ENCODE results near the gene FADD.

FADD gene

DNA sequence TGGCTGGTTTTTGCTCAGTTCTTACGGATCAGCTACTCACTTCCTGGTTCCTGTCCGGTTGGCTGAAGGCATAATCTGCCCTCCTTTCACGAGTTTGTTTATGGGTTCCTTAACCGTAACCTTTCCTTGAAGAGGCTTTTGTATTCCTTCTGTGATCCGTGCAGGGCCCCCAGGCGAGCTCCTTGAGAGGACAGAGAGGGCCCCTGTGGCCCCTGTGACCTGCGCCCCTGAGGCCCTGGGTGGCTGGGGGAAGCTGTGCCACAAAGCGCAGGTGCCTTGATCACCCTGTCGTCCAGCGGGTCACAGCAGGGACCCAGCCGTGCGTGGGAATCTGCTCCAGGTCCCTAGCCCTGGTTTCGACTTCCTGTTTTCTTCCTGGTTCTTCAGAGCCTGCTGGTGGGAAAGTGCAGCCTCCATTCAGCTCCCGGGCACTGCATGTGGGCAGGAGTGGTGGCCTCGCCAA is 27.8 kb upstream of the FADD start:
- TF ChIP-seq, protein P1, sequence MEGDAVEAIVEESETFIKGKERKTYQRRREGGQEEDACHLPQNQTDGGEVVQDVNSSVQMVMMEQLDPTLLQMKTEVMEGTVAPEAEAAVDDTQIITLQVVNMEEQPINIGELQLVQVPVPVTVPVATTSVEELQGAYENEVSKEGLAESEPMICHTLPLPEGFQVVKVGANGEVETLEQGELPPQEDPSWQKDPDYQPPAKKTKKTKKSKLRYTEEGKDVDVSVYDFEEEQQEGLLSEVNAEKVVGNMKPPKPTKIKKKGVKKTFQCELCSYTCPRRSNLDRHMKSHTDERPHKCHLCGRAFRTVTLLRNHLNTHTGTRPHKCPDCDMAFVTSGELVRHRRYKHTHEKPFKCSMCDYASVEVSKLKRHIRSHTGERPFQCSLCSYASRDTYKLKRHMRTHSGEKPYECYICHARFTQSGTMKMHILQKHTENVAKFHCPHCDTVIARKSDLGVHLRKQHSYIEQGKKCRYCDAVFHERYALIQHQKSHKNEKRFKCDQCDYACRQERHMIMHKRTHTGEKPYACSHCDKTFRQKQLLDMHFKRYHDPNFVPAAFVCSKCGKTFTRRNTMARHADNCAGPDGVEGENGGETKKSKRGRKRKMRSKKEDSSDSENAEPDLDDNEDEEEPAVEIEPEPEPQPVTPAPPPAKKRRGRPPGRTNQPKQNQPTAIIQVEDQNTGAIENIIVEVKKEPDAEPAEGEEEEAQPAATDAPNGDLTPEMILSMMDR (IDR thresholded peaks at IDR 0.05; ENCODE audit: low read depth, low read length), result no peak

DNA sequence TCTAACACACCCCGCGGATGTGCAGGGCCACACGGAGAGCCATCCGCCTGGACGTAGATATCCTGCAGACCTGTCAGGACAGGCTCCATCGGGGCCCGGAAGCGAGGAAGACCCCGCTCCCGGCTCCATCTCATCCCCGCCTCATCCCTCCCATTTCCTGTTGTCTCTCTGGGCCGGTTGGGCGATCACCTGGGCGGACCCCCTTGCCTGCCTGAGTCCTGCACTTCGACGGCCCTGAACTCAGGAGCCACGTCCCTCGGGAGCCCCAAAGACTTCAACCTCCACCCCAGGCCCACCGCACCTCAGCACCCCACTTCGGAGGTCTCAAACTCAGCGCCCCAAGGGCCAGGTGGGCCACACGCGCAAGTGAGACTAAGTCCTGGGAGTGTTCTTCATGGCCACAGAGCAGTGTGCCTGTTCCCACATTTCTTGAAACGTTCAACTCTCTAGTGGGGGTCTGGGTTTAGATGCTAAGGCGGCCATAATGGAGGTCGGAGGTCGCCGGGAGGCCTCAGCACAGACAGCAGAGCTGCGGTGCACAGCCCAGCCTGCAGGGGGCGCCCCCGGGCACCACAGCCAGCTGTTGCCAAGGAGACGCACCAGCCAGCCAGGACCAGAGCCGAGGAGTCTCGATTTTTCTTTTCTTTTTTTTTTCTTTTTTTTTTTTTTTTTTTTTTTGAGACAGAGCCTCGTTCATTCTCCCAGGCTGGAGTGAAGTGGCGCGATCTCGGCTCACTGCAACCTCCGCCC is 26.0 kb upstream of the FADD start:
- no peak overlapping the region for H3K4me3 ChIP-seq (ENCODE audit: low read depth, low read length)
- H3K27me3 ChIP-seq (ENCODE audit: insufficient read depth, low read depth, severe bottlenecking), result no peaks in the 10 kb centered on the region
- H3K36me3 ChIP-seq, result no peaks in the 10 kb centered on the region
- H3K27ac ChIP-seq, result no peak overlapping the region
- peak; percentile 51 for DNase-seq
- no peaks in the 10 kb centered on the region for H3K9me3 ChIP-seq (ENCODE audit: severe bottlenecking)
- TF ChIP-seq, protein P1 (IDR thresholded peaks at IDR 0.05; ENCODE audit: low read depth, low read length), result peak; percentile 76

More for the DNA sequence above, 27.8 kb upstream of the FADD start:
- H3K4me3 ChIP-seq (ENCODE audit: low read depth, low read length), result no peak overlapping the region
- DNase-seq, result no peak
- H3K27ac ChIP-seq, result peak overlapping the region; percentile 64
- H3K9me3 ChIP-seq (ENCODE audit: severe bottlenecking), result no peaks in the 10 kb centered on the region
- H3K27me3 ChIP-seq (ENCODE audit: insufficient read depth, low read depth, severe bottlenecking), result no peaks in the 10 kb centered on the region
- no peaks in the 10 kb centered on the region for H3K36me3 ChIP-seq

DNA sequence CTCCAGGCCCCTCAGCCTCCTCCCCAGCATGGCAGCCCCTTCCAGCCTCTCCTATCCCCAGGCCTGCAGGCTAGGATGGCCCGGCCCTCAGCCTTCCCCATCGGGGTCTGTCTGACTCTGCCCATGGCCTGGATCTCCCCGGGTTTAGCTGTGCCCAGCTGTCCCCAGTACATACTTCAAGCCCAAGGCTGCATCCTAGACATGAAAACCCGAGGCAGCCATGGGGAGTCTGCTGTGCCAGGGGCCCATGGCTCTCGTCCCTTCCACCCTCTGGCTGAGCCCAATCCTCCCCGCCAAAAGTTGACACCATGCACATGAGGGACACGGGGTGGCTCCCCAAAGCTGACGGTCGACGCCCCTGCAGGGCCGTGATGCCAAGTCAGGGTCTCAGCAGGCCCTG is 22.2 kb upstream of the FADD start:
- Histone ChIP-seq H3K36me3 (no peaks in the 10 kb centered on the region), H3K27me3 (ENCODE audit: insufficient read depth, low read depth, severe bottlenecking) (no peaks in the 10 kb centered on the region), H3K27ac (no peak overlapping the region), H3K4me3 (ENCODE audit: low read depth, low read length) (no peak overlapping the region), H3K9me3 (ENCODE audit: severe bottlenecking) (no peaks in the 10 kb centered on the region)
- no peak for DNase-seq
- TF ChIP-seq, protein P1 (IDR thresholded peaks at IDR 0.05; ENCODE audit: low read depth, low read length), result no peak

DNA sequence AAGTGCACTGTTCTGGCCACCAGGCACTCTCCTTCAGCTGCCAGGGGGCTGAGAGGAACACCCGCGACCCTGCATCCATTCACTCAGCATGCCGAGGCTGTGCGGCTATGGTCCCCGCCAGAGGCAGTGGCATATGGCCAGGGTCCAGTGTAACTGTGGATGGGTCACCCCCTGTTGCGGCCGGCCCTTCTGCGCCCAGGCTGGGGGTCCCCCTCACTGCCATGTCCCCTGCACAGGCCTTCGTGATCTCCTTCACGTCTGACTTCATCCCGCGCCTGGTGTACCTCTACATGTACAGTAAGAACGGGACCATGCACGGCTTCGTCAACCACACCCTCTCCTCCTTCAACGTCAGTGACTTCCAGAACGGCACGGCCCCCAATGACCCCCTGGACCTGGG is 20.8 kb upstream of the FADD start:
- H3K36me3 ChIP-seq, result no peaks in the 10 kb centered on the region
- H3K4me3 ChIP-seq (ENCODE audit: low read depth, low read length), result no peak overlapping the region
- TF ChIP-seq, protein P1 (IDR thresholded peaks at IDR 0.05; ENCODE audit: low read depth, low read length), result no peak

DNA sequence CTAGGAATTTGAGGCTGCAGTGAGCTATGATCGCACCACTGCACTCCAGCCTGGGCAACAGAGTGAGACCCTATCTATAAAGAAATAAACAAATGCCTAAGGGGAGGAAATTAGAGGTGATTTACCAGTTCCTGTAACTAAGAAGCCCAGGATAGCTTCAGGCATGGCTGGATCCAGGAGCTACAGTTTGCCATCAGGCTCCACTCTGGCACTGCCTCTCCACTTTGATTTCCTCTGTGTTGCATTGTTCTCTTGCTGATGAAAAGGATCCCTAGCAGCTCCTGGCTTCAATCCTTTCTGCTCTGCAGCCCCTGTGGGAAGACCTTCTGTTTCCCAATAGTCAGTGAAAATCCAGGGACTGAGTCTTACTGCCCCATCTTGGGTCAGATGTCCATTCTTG is 20.1 kb upstream of the FADD start:
- H3K27ac ChIP-seq, result no peak overlapping the region
- no peaks in the 10 kb centered on the region for H3K27me3 ChIP-seq (ENCODE audit: insufficient read depth, low read depth, severe bottlenecking)
- H3K9me3 ChIP-seq (ENCODE audit: severe bottlenecking), result no peaks in the 10 kb centered on the region
- no peak for DNase-seq
- H3K4me3 ChIP-seq (ENCODE audit: low read depth, low read length), result no peak overlapping the region
- H3K36me3 ChIP-seq, result no peaks in the 10 kb centered on the region
- TF ChIP-seq, protein P1 (IDR thresholded peaks at IDR 0.05; ENCODE audit: low read depth, low read length), result no peak

More for the DNA sequence above, 20.8 kb upstream of the FADD start:
- H3K27me3 ChIP-seq (ENCODE audit: insufficient read depth, low read depth, severe bottlenecking), result no peaks in the 10 kb centered on the region
- H3K27ac ChIP-seq, result no peak overlapping the region
- H3K9me3 ChIP-seq (ENCODE audit: severe bottlenecking), result no peaks in the 10 kb centered on the region
- no peak for DNase-seq
